GM21717 (cell line): ENCODE results near the gene UBE3C.

Experiments
- ATAC-seq: cut with Tn5 transposase; IDR thresholded peaks from one replicate; pipeline ENCODE4 v1.9.1; 2021; ENCODE audit warnings: mild to moderate bottlenecking, moderate library complexity; ENCODE audit not compliant: unreplicated experiment

The UBE3C gene

GRCh38 chr7:157168571-157168970 lies 29.8 kb downstream of the UBE3C start:
- ATAC-seq, result no peak

- no peak for ATAC-seq
Observed at GRCh38 chr7:157176771-157177170, 38.0 kb downstream of the UBE3C start.

GRCh38 chr7:157177333-157177982 lies 38.7 kb downstream of the UBE3C start:
- ATAC-seq, result no peak

- ATAC-seq, result no peak
Observed at GRCh38 chr7:157177983-157178381, 39.3 kb downstream of the UBE3C start.

GRCh38 chr7:157183832-157184231 lies 45.1 kb downstream of the UBE3C start:
- ATAC-seq, result no peak

- no peak for ATAC-seq
Observed at GRCh38 chr7:157188091-157188665, 49.5 kb downstream of the UBE3C start.

- no peak for ATAC-seq
Observed at GRCh38 chr7:157189405-157189804, 50.7 kb downstream of the UBE3C start.

GRCh38 chr7:157192861-157193260 lies 54.1 kb downstream of the UBE3C start:
- ATAC-seq, result no peak

GRCh38 chr7:157193274-157193673 lies 54.5 kb downstream of the UBE3C start:
- ATAC-seq, result no peak

- no peak for ATAC-seq
Observed at GRCh38 chr7:157194948-157195347, 56.2 kb downstream of the UBE3C start.

GRCh38 chr7:157195868-157196267 lies 57.1 kb downstream of the UBE3C start:
- ATAC-seq, result no peak

GRCh38 chr7:157204134-157204533 lies 65.4 kb downstream of the UBE3C start:
- ATAC-seq, result no peak

GRCh38 chr7:157205438-157205837 lies 66.7 kb downstream of the UBE3C start:
- no peak for ATAC-seq

- ATAC-seq, result no peak
Observed at GRCh38 chr7:157208571-157209413, 70.1 kb downstream of the UBE3C start.

GRCh38 chr7:157210682-157211081 lies 72.0 kb downstream of the UBE3C start:
- no peak for ATAC-seq

- ATAC-seq, result no peak
Observed at GRCh38 chr7:157211690-157212089, 73.0 kb downstream of the UBE3C start.

GRCh38 chr7:157219154-157219553 lies 80.4 kb downstream of the UBE3C start:
- peak; percentile 75 for ATAC-seq

- no peak for ATAC-seq
Observed at GRCh38 chr7:157220916-157221569, 82.3 kb downstream of the UBE3C start.

- no peak for ATAC-seq
Observed at GRCh38 chr7:157222687-157223086, 84.0 kb downstream of the UBE3C start.

- ATAC-seq, result no peak
Observed at GRCh38 chr7:157224627-157225026, 85.9 kb downstream of the UBE3C start.

GRCh38 chr7:157228864-157229422 lies 90.2 kb downstream of the UBE3C start:
- ATAC-seq, result no peak
